K562 (cell line): ENCODE data around the gene CSKMT. TPM values are rescaled to one million over a fixed set of nuclear protein-coding genes. Genes with fewer than 3 reads are reported as not detected.

Experiments
- CCNT2 ChIP-seq: IDR thresholded peaks from 2 replicates; pipeline ENCODE4 v1.6.1; 2011; ENCODE audit warnings: borderline replicate concordance, low read depth, mild to moderate bottlenecking, moderate library complexity, mixed read lengths, low read length; ENCODE audit not compliant: insufficient read length; ENCODE audit errors: extremely low read depth
- ELF1 ChIP-seq: fragments of 200-800 bp; sonication (Bioruptor generic); IDR thresholded peaks from 2 replicates; pipeline ENCODE4 v1.6.1; 2016; ENCODE audit warnings: missing genetic modification characterization, missing compliant biosample characterization
- ELF2 ChIP-seq: fragments of 250-450 bp; sonication (Bioruptor Pico); IDR thresholded peaks from 2 replicates; pipeline ENCODE4 v1.5.0; 2021; ENCODE audit warnings: mild to moderate bottlenecking
- FOXA3 ChIP-seq, 2 experiments: fragments of 450-650 bp in 1 of 2; sonication (generic) in 1 of 2; formaldehyde crosslinking; IDR thresholded peaks in 1 of 2; conservative IDR thresholded peaks in 1 of 2; 2 replicates each; pipeline versions ENCODE4 v1.4.0 to v1.8.0; 2020 to 2022; ENCODE audit warnings: mild to moderate bottlenecking in 2 of 2, missing genetic modification reagents in 1 of 2
- FOXP1 ChIP-seq: sonication (generic); formaldehyde crosslinking; IDR thresholded peaks from 2 replicates; pipeline ENCODE4 v1.8.0; 2022; ENCODE audit warnings: mild to moderate bottlenecking, missing genetic modification reagents
- HCFC1 ChIP-seq: IDR thresholded peaks from 2 replicates; pipeline ENCODE4 v1.6.1; 2012; ENCODE audit warnings: low read depth, low read length, improper control_type of control experiment
- MCM5 ChIP-seq: fragments of 450-650 bp; IDR thresholded peaks from 2 replicates; pipeline ENCODE4 v1.6.1; 2016; ENCODE audit warnings: low read depth
- NFYB ChIP-seq: IDR thresholded peaks from 2 replicates; pipeline ENCODE4 v1.6.1; 2011; ENCODE audit warnings: mild to moderate bottlenecking, moderate library complexity; ENCODE audit not compliant: insufficient read length; ENCODE audit errors: extremely low read depth
- NR1H2 ChIP-seq: sonication (generic); formaldehyde crosslinking; IDR thresholded peaks from 2 replicates; pipeline ENCODE4 v1.4.0; 2020; ENCODE audit warnings: mild to moderate bottlenecking, missing genetic modification reagents
- POLR2AphosphoS5 ChIP-seq: IDR thresholded peaks from 2 replicates; pipeline ENCODE4 v1.6.1; 2011; ENCODE audit warnings: mild to moderate bottlenecking, low read depth, low read length, moderate library complexity; ENCODE audit not compliant: control insufficient read depth, insufficient read depth
- RBM22 ChIP-seq: fragments of 200-400 bp; formaldehyde crosslinking; IDR thresholded peaks from 2 replicates; pipeline ENCODE4 v1.6.1; 2018; ENCODE audit warnings: low read length, low read depth; ENCODE audit not compliant: poor library complexity, severe bottlenecking
- TEAD1 ChIP-seq, 2 experiments: fragments of 450-650 bp in 1 of 2; sonication (generic) in 1 of 2; formaldehyde crosslinking; IDR thresholded peaks; 2 replicates each; pipeline versions ENCODE4 v1.4.0 to v1.8.0; 2020 to 2022; ENCODE audit warnings: mild to moderate bottlenecking in 2 of 2, missing genetic modification reagents in 1 of 2
- ZNF444 ChIP-seq: fragments of 250-450 bp; sonication (Bioruptor Pico); IDR thresholded peaks from 2 replicates; pipeline ENCODE4 v1.4.0; 2020; ENCODE audit warnings: mild to moderate bottlenecking, moderate library complexity
- ZNF830 ChIP-seq: fragments of 250-450 bp; sonication (Bioruptor Pico); IDR thresholded peaks from 2 replicates; pipeline ENCODE4 v1.5.0; 2021; ENCODE audit warnings: mild to moderate bottlenecking
- polyA plus RNA-seq, 8 experiments: library from polyadenylated mRNA; depleted of rRNA in 4 of 8; stranded (reverse) in 5 of 8; unstranded in 3 of 8; fragments of >200 nt; fragmentation: Nextera tagmentation in 2 of 8; fragmentation: Illumina TruSeq in 1 of 8; extraction: Ambion mirVana in 2 of 8; extraction: Trizol in 1 of 8; gene quantifications; 2 replicates each; pipeline versions ENCODE4 v1.2.1 to v1.2.3, GENCODE V29; 2011 to 2014; ENCODE audit warnings: inconsistent platforms in 1 of 8, missing spikeins in 1 of 8
- total RNA-seq, 7 experiments: library from RNA; depleted of rRNA in 6 of 7; stranded (reverse); fragments of >200 nt in 6 of 7; fragmentation: Illumina TruSeq in 2 of 7; extraction: Trizol in 2 of 7; gene quantifications; 2 replicates each; pipeline versions ENCODE4 v1.2.1 to v1.2.3, GENCODE V29; 2011 to 2021; ENCODE audit warnings: low replicate concordance in 1 of 7
- TF ChIP-seq, protein P1 (sequence below): fragments of 250-450 bp; sonication (Bioruptor Pico); IDR thresholded peaks from 2 replicates; pipeline ENCODE4 v1.5.0; 2022; ENCODE audit warnings: mild to moderate bottlenecking
- TF ChIP-seq, protein P2 (sequence below): fragments of 450-650 bp; IDR thresholded peaks from 2 replicates; pipeline ENCODE4 v1.6.1; 2017; ENCODE audit warnings: antibody characterized with exemption
- TF ChIP-seq, protein P3 (sequence below): sonication (generic); formaldehyde crosslinking; IDR thresholded peaks from 2 replicates; pipeline ENCODE4 v1.8.0; 2022; ENCODE audit warnings: missing genetic modification reagents, mild to moderate bottlenecking, borderline replicate concordance
- TF ChIP-seq, protein P4 (sequence below): fragments of 250-450 bp; sonication (Bioruptor Pico); IDR thresholded peaks from 2 replicates; pipeline ENCODE4 v1.5.0; 2020; ENCODE audit warnings: mild to moderate bottlenecking, borderline replicate concordance

CSKMT gene
- total and polyA plus RNA-seq, 9 of the 15 experiments (the other 6 are each of a cell fraction or from before 2014, with no cell fraction given) = 10.3 to 108 (median 27.2) TPM

DNA sequence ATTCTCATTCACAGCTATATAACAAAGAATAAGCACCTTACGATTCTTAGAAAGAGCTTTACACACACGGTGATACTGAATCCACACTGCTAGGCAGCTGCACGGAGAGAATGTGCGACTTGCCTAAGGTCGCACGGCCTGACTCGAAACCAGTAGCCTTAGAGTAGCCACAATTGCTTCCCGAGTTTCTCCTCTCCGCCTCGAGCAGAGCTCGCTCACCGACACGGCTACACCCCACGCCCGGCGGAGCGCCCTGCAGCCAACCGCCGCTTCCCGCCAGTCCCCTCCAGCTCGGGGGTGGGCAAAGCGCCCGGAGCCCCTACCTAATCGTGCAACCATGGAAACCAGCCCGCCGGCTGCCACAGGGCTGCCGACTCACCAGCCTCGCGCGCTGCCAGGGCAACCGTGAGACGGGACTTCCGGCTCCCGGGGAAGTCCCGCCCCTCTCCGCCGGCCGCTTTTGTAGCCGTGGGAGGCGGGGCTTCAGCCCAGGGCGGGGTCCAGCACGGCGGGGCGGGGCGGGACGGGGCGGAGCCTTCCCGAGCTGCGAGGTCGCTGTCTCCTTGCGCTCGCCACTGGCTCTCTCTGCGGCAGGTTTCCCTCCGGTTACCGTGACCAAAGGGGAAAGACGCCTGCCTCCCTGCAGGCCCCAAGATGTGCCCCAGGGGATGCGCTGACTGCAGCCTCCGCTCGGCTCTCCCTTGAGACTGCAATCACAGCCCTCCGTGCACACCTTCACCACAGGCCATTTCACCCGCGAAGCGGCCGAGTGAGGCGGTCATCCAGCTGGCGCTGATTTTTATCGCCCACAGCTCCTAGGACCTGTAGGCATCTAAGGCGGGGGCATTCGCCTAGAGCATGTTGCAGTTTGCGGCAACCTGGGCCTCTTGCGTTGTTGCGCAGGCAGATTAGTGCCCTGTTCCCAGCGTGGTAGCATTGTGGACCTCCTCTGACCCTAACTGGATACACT, 41.1 kb downstream of the CSKMT start (continued):
- TF ChIP-seq, protein P1, sequence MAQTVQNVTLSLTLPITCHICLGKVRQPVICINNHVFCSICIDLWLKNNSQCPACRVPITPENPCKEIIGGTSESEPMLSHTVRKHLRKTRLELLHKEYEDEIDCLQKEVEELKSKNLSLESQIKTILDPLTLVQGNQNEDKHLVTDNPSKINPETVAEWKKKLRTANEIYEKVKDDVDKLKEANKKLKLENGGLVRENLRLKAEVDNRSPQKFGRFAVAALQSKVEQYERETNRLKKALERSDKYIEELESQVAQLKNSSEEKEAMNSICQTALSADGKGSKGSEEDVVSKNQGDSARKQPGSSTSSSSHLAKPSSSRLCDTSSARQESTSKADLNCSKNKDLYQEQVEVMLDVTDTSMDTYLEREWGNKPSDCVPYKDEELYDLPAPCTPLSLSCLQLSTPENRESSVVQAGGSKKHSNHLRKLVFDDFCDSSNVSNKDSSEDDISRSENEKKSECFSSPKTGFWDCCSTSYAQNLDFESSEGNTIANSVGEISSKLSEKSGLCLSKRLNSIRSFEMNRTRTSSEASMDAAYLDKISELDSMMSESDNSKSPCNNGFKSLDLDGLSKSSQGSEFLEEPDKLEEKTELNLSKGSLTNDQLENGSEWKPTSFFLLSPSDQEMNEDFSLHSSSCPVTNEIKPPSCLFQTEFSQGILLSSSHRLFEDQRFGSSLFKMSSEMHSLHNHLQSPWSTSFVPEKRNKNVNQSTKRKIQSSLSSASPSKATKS (CRISPR knock-in tag) = no peak
- TF ChIP-seq ELF2 (peak; percentile 37; the same call in 1 of the 2 replicates), FOXP1 (CRISPR knock-in tag) (no peak), POLR2AphosphoS5 (peak; percentile 68; the same call in 1 of the 2 replicates), FOXA3 (CRISPR knock-in tag; conservative IDR thresholded peaks at IDR 0.05 in 1 of 2, IDR thresholded peaks at IDR 0.05 in 1 of 2) (peak in 1 of 2 experiments; percentile 39; a peak in 1 of 4 replicates), HCFC1 (peak; percentile 24; the same call in 1 of the 2 replicates), NFYB (no peak), CCNT2 (peak; percentile 57), ZNF830 (peak; percentile 90; the same call in 1 of the 2 replicates), ELF1 (tag) (peak; percentile 63; the same call in 1 of the 2 replicates), TEAD1 (CRISPR knock-in tag; IDR thresholded peaks at IDR 0.05) (peak; percentile 13 to 53; a peak in 2 of 4 replicates), RBM22 (peak; percentile 94), MCM5 (no peak), ZNF444 (CRISPR knock-in tag) (no peak), NR1H2 (peak; percentile 0; the same call in 1 of the 2 replicates)
- TF ChIP-seq, protein P2, sequence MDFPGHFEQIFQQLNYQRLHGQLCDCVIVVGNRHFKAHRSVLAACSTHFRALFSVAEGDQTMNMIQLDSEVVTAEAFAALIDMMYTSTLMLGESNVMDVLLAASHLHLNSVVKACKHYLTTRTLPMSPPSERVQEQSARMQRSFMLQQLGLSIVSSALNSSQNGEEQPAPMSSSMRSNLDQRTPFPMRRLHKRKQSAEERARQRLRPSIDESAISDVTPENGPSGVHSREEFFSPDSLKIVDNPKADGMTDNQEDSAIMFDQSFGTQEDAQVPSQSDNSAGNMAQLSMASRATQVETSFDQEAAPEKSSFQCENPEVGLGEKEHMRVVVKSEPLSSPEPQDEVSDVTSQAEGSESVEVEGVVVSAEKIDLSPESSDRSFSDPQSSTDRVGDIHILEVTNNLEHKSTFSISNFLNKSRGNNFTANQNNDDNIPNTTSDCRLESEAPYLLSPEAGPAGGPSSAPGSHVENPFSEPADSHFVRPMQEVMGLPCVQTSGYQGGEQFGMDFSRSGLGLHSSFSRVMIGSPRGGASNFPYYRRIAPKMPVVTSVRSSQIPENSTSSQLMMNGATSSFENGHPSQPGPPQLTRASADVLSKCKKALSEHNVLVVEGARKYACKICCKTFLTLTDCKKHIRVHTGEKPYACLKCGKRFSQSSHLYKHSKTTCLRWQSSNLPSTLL = no peak
- TF ChIP-seq, protein P3, sequence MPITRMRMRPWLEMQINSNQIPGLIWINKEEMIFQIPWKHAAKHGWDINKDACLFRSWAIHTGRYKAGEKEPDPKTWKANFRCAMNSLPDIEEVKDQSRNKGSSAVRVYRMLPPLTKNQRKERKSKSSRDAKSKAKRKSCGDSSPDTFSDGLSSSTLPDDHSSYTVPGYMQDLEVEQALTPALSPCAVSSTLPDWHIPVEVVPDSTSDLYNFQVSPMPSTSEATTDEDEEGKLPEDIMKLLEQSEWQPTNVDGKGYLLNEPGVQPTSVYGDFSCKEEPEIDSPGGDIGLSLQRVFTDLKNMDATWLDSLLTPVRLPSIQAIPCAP (CRISPR knock-in tag) = no peak
- TF ChIP-seq, protein P4, sequence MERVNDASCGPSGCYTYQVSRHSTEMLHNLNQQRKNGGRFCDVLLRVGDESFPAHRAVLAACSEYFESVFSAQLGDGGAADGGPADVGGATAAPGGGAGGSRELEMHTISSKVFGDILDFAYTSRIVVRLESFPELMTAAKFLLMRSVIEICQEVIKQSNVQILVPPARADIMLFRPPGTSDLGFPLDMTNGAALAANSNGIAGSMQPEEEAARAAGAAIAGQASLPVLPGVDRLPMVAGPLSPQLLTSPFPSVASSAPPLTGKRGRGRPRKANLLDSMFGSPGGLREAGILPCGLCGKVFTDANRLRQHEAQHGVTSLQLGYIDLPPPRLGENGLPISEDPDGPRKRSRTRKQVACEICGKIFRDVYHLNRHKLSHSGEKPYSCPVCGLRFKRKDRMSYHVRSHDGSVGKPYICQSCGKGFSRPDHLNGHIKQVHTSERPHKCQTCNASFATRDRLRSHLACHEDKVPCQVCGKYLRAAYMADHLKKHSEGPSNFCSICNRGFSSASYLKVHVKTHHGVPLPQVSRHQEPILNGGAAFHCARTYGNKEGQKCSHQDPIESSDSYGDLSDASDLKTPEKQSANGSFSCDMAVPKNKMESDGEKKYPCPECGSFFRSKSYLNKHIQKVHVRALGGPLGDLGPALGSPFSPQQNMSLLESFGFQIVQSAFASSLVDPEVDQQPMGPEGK (CRISPR knock-in tag) = peak; percentile 71; the same call in 1 of the 2 replicates
